A673 (cell line): Measurements from ENCODE around the gene HSD17B2. TPM values are rescaled to one million over a fixed set of nuclear protein-coding genes. Genes with fewer than 3 reads are reported as not detected.

Experiments
- BruUV-seq: library from RNA; stranded (reverse); fragments of 400-500 nt; replicated peaks from 2 replicates; lab custom pipeline; 2021; lab: Mats Ljungman, UMichigan
- CTCF ChIA-PET: fragments of 300-600 bp; sonication (Branson Sonifier 250); formaldehyde crosslinking; loops from one replicate; lab custom pipeline; 2022; ENCODE audit warnings: antibody characterized with exemption; lab: Charles Lee
- POLR2A ChIA-PET: fragments of 300-600 bp; sonication (Branson Sonifier 250); formaldehyde crosslinking; loops from one replicate; lab custom pipeline; 2022; ENCODE audit warnings: antibody characterized with exemption; ENCODE audit not compliant: low non-redundant PET; lab: Charles Lee
- DNase-seq: peaks from one replicate; pipeline ENCODE4 v3.0.0-alpha.2; 2015; ENCODE audit warnings: low spot score
- H3K27ac ChIP-seq: fragments of 200-600 bp; sonication (generic); 2 replicates; pipeline ENCODE4 v1.5.1; 2016; ENCODE audit warnings: mixed run types, low read depth, mild to moderate bottlenecking, mixed read lengths, antibody characterized with exemption, low read length; ENCODE audit not compliant: poor library complexity, severe bottlenecking
- H3K27me3 ChIP-seq: fragments of 200-600 bp; sonication (generic); replicated peaks from 2 replicates; pipeline ENCODE4 v1.6.1; 2017; ENCODE audit warnings: mixed run types, low read depth, mild to moderate bottlenecking, mixed read lengths, antibody characterized with exemption, low read length; ENCODE audit not compliant: insufficient read depth, poor library complexity
- H3K36me3 ChIP-seq: fragments of 200-600 bp; sonication (generic); 2 replicates; pipeline ENCODE4 v1.6.1; 2016; ENCODE audit warnings: mixed run types, mild to moderate bottlenecking, mixed read lengths, antibody characterized with exemption, low read length; ENCODE audit not compliant: insufficient read depth, poor library complexity, severe bottlenecking
- H3K4me1 ChIP-seq: fragments of 200-600 bp; sonication (generic); 2 replicates; pipeline ENCODE4 v1.6.1; 2017; ENCODE audit warnings: mixed run types, mild to moderate bottlenecking, mixed read lengths, antibody characterized with exemption, low read length; ENCODE audit not compliant: insufficient read depth, poor library complexity, severe bottlenecking
- H3K4me3 ChIP-seq: fragments of 200-600 bp; sonication (generic); 2 replicates; pipeline ENCODE4 v1.5.1; 2016; ENCODE audit warnings: low read depth, mixed run types, mild to moderate bottlenecking, mixed read lengths, low read length; ENCODE audit not compliant: poor library complexity, severe bottlenecking
- H3K9me3 ChIP-seq: fragments of 200-600 bp; sonication (generic); 2 replicates; pipeline ENCODE4 v1.6.1; 2016; ENCODE audit warnings: mixed run types, low read depth, mild to moderate bottlenecking, mixed read lengths, antibody characterized with exemption, low read length; ENCODE audit not compliant: poor library complexity, severe bottlenecking
- EZH2 ChIP-seq: fragments of 200-600 bp; sonication (generic); IDR thresholded peaks from 2 replicates; pipeline ENCODE4 v1.6.1; 2017; ENCODE audit warnings: borderline replicate concordance, low read depth, mild to moderate bottlenecking, mixed read lengths, antibody characterized with exemption, low read length; ENCODE audit not compliant: poor library complexity, severe bottlenecking
- intact Hi-C: fragments of 100-400 bp; cut with micrococcal nuclease; formaldehyde crosslinking; loops from one replicate; pipeline ENCODE4 v1.10.0; 2022; ENCODE audit not compliant: unreplicated experiment
- total RNA-seq: library from RNA; stranded (reverse); gene quantifications from 2 replicates; pipeline ENCODE4 v1.2.3, GENCODE V29; 2021
- TF ChIP-seq, protein P1 (sequence below): fragments of 300-800, 200-600 bp; sonication (generic); conservative IDR thresholded peaks from 2 replicates; pipeline ENCODE4 v1.5.1; 2017; ENCODE audit warnings: low read depth, mild to moderate bottlenecking, antibody characterized with exemption, low read length, moderate library complexity, mixed read lengths

HSD17B2 gene
- total RNA-seq, 1 experiment from 2014 or later = 4.9 TPM

DNA sequence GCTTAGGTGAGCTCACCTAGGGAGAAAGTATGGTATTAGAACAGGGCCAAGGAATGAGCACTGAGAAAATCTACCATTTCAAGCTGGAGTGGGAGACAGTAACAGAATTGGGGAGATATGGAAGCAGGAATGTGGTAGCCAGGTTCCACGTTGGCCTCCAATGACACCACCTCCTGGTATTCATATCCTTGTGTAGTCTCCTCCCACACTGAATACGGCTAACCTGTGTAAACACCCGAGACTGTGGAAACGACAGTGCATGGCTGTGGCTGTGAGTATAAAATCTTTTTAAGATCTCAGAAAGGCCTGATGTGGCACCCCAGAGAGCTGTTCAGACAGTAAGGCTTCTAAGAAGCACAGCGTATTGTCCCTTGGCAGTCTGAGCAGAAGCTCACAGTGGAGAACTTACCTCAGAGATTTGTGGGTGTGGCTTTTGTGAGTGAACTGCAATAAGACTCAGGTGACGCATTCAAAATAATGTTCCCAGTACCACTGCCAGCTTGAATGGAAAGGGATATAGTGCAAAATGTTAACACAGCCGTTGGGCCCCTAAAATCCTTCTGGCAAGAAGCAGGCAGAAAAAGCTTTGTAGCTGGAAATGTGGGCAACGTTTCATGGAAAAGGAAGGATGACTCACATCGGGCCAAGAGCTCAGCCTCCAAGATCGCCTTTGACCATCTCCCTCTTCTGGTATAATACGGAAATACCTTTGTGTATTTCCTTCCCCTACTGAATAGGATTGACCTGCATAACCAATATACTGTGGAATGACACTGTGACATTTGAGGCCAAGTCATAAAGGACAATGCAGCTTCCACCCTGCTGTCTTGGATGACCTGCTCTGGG, 38.2 kb upstream of the HSD17B2 start:
- peak; percentile 53 for DNase-seq
- intact Hi-C loops = no loop called here
- H3K27me3 ChIP-seq = no peaks in the 10 kb centered on the region
- no TSS peak for BruUV-seq
- no peaks in the 10 kb centered on the region for H3K4me1 ChIP-seq
- no peaks in the 10 kb centered on the region for H3K9me3 ChIP-seq
- no peak overlapping the region for H3K27ac ChIP-seq
- no peak for TF ChIP-seq EZH2
- TF ChIP-seq, protein P1, sequence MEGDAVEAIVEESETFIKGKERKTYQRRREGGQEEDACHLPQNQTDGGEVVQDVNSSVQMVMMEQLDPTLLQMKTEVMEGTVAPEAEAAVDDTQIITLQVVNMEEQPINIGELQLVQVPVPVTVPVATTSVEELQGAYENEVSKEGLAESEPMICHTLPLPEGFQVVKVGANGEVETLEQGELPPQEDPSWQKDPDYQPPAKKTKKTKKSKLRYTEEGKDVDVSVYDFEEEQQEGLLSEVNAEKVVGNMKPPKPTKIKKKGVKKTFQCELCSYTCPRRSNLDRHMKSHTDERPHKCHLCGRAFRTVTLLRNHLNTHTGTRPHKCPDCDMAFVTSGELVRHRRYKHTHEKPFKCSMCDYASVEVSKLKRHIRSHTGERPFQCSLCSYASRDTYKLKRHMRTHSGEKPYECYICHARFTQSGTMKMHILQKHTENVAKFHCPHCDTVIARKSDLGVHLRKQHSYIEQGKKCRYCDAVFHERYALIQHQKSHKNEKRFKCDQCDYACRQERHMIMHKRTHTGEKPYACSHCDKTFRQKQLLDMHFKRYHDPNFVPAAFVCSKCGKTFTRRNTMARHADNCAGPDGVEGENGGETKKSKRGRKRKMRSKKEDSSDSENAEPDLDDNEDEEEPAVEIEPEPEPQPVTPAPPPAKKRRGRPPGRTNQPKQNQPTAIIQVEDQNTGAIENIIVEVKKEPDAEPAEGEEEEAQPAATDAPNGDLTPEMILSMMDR = peak; percentile 33; the same call in 1 of the 2 replicates
- CTCF ChIA-PET = interaction anchor here (0.6 to 1.0 kb wide), 3 partner anchors 65 to 233 kb away, joined by 3 to 6 read pairs (median 4); no protein-coding TSS in a partner anchor
- H3K36me3 ChIP-seq = no peaks in the 10 kb centered on the region
- POLR2A ChIA-PET = no interaction called here
- H3K4me3 ChIP-seq = no peak overlapping the region

DNA sequence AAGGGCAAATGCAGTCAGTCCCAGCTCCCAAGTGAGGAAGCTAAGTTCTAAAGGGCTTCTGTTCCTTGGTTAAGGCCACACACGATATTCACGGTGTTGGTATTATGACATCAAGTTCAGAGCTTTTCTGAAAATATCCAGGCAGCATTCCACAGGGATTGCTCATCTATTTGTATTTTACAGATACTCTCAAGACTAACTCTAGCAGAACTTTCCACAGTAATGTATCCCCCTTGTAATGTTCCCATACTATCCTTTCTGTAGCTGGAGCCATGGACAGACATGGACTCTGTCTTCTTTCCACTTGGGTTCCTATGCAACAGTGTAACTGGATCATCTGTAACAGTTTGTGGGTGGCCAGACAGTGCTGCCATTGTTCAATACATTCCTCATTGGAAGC, 37.3 kb upstream of the HSD17B2 start:
- H3K36me3 ChIP-seq = no peaks in the 10 kb centered on the region
- H3K4me3 ChIP-seq = no peak overlapping the region
- no TSS peak for BruUV-seq
- TF ChIP-seq EZH2 = no peak
- TF ChIP-seq, protein P1 = no peak
- H3K27me3 ChIP-seq = no peaks in the 10 kb centered on the region
- no peaks in the 10 kb centered on the region for H3K4me1 ChIP-seq
- no peaks in the 10 kb centered on the region for H3K9me3 ChIP-seq
- DNase-seq = peak; percentile 32
- intact Hi-C loops = no loop called here
- POLR2A ChIA-PET = no interaction called here
- CTCF ChIA-PET = interaction anchor here (1.0 kb wide), 2 partner anchors 64 to 232 kb away, joined by 4 to 6 read pairs; no protein-coding TSS in a partner anchor
- no peak overlapping the region for H3K27ac ChIP-seq

DNA sequence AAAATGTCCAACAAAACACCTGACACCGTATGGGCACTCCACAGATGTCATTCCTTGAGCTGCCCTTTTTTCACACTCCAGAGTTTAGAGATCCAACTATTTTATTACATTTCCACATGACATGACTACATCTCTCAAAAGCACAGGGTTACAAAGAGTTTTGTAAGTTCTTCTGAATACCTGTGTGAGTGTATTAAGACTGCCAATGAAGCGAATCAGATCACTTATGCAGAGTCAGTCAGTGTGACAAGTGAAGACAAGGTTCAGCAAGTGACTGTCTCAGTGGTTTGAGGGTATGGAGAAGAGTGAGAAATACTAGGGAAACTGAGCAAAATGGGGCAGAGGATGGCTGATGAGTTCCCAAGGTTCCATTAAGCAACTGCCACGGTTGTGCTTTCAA, 32.2 kb upstream of the HSD17B2 start:
- intact Hi-C loops = no loop called here
- H3K4me1 ChIP-seq = peaks cover 3% of the 10 kb centered on the region
- POLR2A ChIA-PET = no interaction called here
- no peaks in the 10 kb centered on the region for H3K27me3 ChIP-seq
- DNase-seq = no peak
- H3K36me3 ChIP-seq = no peaks in the 10 kb centered on the region
- TF ChIP-seq, protein P1 = no peak
- TF ChIP-seq EZH2 = no peak
- no TSS peak for BruUV-seq
- CTCF ChIA-PET = no interaction called here
- H3K9me3 ChIP-seq = no peaks in the 10 kb centered on the region
- no peak overlapping the region for H3K27ac ChIP-seq
- H3K4me3 ChIP-seq = no peak overlapping the region
